GM12872 (cell line): Measurements from ENCODE around the gene CLEC4C.

Experiments used
- TF ChIP-seq, protein P1 (sequence below): IDR thresholded peaks from 3 replicates; pipeline ENCODE4 v1.5.1; 2011; ENCODE audit warnings: low read depth, mild to moderate bottlenecking, low read length, moderate library complexity; ENCODE audit not compliant: insufficient read depth

The CLEC4C gene

DNA sequence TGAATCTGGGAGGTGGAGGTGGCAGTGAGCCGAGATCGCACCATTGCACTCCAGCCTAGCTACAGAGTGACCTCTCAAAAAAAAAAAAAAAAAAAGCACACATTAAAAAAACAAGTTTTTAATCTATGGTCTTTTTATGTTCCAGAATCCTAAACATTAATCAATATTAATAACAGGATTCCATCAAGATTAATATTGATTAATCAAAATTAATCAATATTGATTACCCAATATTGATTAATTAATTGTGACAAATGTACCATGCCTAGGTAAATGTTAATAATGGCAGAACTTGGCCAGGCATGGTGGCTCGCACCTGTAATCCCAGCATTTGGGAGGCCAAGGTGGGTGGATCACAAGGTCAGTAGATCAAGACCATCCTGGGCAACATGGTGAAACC lies 34.1 kb upstream of the CLEC4C start:
- TF ChIP-seq, protein P1, sequence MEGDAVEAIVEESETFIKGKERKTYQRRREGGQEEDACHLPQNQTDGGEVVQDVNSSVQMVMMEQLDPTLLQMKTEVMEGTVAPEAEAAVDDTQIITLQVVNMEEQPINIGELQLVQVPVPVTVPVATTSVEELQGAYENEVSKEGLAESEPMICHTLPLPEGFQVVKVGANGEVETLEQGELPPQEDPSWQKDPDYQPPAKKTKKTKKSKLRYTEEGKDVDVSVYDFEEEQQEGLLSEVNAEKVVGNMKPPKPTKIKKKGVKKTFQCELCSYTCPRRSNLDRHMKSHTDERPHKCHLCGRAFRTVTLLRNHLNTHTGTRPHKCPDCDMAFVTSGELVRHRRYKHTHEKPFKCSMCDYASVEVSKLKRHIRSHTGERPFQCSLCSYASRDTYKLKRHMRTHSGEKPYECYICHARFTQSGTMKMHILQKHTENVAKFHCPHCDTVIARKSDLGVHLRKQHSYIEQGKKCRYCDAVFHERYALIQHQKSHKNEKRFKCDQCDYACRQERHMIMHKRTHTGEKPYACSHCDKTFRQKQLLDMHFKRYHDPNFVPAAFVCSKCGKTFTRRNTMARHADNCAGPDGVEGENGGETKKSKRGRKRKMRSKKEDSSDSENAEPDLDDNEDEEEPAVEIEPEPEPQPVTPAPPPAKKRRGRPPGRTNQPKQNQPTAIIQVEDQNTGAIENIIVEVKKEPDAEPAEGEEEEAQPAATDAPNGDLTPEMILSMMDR = no peak

DNA sequence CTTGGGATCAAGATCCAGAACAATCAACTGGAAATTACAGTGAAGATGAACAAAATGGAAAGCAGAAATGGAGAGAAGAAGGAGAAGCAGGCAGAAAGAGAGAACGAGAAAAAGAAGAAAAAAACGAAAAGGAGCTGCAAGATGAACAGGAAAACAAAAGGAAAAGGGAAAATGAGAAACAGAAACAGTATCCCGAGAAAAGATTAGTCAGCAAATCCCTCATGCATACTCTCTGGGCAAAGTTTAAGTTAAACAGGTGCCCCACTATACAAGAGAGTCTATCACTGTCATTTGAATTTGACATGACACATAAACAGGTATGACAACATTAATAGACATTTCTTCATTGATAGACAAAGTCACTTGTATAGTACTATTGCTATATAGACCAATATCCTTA lies 22.8 kb upstream of the CLEC4C start:
- TF ChIP-seq, protein P1 = no peak

DNA sequence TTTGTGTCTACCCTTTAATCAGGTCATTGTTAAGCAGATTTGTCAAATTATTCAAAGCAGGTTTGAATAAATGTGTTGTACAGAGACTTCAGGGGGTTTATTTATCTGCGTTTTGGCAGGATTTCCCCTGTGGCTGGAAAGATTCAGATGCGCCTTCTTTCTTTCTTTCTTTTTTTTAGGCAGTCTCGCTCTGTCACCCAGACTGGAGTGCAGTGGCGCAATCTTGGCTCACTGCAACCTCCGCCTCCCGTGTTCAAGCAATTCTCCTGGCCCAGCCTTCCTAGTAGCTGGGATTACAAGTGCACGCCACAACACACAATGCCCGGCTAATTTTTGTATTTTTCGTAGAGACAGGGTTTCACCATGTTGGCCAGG lies 11.6 kb upstream of the CLEC4C start:
- TF ChIP-seq, protein P1 = no peak

DNA sequence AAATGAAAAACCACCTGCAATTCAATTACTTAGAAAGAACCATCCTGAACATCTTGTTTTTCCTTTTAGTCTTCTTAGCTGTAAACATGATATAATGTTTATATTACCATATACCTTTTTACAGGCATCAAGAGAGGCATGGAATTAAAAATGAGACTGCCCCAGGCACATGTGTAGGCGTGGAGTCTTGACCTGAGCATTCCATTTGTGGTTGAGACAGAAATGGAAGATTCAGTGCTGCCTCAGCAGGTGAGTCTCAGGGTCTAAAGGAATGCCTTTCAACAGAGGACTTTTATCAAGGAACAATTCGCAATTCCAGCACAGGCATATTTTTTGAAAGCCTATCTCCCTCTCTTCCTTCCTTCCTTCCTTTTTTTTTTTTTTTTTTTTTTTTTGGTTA lies 9.8 kb upstream of the CLEC4C start:
- TF ChIP-seq, protein P1 = no peak

DNA sequence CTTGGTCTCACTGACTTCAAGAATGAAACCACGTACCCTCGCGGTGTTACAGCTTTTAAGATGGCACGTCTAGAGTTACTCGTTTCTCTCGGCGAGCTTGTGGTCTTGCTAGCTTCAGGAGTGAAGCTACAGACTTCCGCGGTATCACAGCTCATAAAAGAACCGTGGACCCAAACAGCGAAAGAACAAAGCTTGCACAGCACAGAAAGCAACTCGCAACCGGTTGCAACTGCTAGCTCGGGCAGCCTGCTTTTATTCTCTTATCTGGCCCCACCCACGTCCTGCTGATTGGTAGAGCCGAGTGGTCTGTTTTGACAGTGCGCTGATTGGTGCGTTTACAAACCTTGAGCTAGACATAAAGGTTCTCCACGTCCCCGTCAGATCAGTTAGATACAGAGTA lies 4.2 kb upstream of the CLEC4C start:
- TF ChIP-seq, protein P1 = no peak

DNA sequence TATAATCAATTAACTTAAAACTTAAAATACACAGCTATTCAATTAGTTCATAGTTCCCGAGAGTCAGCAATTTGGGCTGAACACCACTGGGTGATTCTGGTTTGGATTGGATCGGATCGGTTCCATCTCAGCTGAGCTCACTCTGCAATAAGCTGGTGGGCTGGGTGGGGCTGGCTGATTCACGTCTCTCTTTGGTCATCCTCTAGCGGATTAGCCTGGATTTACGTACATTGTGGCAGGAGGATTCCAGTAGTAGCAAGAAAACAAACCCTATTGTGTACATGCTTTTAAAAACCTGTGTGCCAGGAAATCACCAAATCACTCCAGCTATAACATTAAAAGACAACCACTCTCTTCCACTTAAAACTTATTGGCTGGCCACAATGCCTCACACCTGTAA lies 3.2 kb upstream of the CLEC4C start:
- TF ChIP-seq, protein P1 = no peak

DNA sequence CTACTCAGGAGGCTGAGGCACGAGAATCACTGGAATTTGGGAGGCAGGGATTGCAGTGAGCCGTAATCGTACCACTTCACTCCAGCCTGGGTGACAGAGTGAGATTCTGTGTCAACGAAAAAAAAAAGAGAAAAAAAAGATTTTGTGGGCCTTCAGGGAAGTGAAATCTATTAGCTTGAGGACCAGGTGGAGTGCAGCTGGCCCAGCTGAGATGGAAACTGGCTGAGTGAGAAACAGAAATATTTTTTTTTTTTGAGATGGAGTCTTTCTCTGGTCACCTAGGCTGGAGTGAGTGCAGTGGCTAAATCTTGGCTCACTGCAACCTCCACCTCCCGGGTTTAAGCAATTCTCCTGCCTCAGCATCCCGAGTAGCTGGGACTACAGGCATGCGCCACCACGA lies 2.3 kb upstream of the CLEC4C start:
- TF ChIP-seq, protein P1 = no peak

DNA sequence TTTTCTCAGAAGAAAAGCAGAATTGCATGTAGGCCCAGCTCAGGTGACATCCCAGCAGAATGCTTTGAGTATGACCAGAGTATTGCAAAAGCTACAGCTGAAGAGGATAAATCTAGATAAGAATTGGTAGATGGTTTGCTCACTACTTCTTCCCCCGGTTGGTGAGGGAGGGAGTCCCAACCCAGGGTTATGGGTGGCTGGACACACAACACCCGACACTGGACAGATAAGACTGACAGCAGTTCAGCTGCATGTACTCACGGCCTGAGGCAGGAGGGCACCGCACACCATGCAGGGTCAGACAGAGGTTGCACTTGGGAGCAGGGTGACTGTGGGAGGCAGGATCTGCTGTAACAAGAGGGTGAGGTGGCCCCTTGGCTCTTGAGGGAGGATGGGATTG lies 1.7 kb upstream of the CLEC4C start:
- TF ChIP-seq, protein P1 = no peak
